AG04449 (cell line): Measurements from ENCODE around the gene SEC24C.
"Not testable (repeated sequence)": the region's sequence is repeated elsewhere in the genome, so short reads cannot be mapped to it uniquely, and the experiment has no call there.

Source experiments
- CTCF ChIA-PET: fragments of 350-600 bp; formaldehyde crosslinking; extraction: SDS; loops from one replicate; lab custom pipeline; 2021; ENCODE audit warnings: antibody characterized with exemption; lab: Yijun Ruan, JAX
- POLR2A ChIA-PET: fragments of 400-600, 350-600 bp; formaldehyde crosslinking; extraction: SDS; loops from one replicate; lab custom pipeline; 2020; ENCODE audit warnings: antibody characterized with exemption, inconsistent platforms; lab: Yijun Ruan, JAX
- DNase-seq: peaks from one replicate; pipeline ENCODE4 v3.0.0-alpha.2; 2010; ENCODE audit warnings: low read depth, low spot score
- H3K4me3 ChIP-seq: 2 replicates; pipeline ENCODE4 v1.5.1; 2011; ENCODE audit warnings: low read depth, mild to moderate bottlenecking, control low read depth, low read length
- CTCF ChIP-seq: IDR thresholded peaks from one replicate; pipeline ENCODE4 v1.5.1; 2011; ENCODE audit warnings: mild to moderate bottlenecking, moderate library complexity, low read length, control low read depth, inconsistent platforms; ENCODE audit not compliant: insufficient read depth; ENCODE audit errors: missing control alignments

Gene SEC24C

DNA sequence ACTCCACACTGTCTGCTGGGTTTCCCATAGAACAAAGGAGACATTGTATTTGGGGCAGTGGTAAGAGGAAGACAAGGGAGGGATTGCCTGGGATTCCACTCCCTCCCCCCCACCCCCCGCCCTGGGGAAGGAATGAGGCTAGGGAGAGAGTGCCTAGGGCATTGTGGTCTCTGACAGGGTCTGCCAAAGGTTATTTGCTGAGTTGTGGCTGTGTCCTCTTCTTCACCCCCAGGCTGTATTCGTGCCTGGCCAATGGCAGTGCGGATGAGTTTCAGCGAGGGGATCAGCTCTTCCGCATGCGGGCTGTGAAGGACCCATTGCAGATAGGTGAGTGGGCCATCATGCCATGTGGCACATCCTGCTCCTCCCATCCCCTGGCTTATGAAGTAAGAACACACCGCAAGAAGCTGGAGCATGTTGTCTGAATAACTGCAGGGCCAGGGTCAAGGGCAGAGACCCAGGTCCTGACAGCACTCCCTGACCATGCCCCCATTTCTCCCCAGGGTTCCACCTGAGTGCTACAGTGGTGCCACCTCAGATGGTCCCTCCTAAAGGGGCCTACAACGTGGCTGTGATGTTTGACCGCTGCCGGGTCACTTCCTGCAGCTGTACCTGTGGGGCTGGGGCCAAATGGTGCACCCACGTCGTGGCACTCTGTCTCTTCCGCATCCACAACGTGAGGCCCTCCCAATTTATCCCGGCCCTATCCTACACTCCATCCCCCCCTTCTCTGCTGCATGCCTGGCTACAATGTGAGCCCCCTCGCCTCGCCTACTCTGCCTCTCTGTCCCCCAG lies 44.9 kb downstream of the SEC24C start:
- CTCF ChIA-PET: interaction anchor here (0.7 kb wide), 1 partner anchor 91 kb away, joined by 3 read pairs; no protein-coding TSS in a partner anchor
- TF ChIP-seq CTCF: no peak
- no peak for DNase-seq
- POLR2A ChIA-PET: no interaction called here
- H3K4me3 ChIP-seq: no peak overlapping the region

GRCh38 chr10:73789659-73790055 lies 45.5 kb downstream of the SEC24C start:
- H3K4me3 ChIP-seq: no peak overlapping the region
- ChIA-PET CTCF (interaction anchor here (0.7 kb wide), 1 partner anchor 90 kb away, joined by 3 read pairs; no protein-coding TSS in a partner anchor), POLR2A (no interaction called here)
- TF ChIP-seq CTCF: no peak
- no peak for DNase-seq

DNA sequence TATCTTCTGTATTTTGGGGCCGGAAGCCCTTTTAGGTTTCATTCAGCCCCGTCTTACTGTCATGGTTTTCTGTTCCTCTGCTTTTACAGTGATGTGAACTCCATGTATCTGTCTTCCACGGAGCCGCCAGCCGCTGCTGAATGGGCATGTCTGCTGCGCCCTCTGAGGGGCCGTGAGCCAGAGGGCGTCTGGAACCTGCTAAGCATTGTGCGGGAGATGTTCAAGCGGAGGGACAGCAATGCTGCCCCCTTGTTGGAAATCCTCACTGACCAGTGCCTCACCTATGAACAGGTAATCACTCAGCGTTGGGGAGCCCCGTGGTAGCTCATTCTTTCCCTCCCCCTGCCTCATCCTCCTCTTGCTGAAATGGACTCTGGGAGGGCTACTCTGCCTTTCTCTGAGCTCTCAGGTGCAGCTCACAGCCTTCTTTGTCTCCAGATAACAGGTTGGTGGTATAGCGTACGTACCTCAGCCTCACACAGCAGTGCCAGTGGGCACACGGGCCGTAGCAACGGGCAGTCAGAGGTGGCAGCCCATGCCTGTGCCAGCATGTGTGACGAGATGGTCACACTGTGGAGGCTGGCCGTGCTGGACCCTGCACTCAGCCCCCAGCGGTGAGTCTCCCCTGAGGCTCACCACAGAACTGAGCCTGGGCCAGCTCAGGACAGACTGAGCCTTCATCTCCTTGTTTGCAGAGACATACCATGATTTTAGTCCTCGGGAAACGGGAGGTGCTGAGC lies 46.9 kb downstream of the SEC24C start:
- CTCF ChIA-PET: no interaction called here
- POLR2A ChIA-PET: no interaction called here
- no peak overlapping the region for H3K4me3 ChIP-seq
- DNase-seq: no peak
- TF ChIP-seq CTCF: no peak

DNA sequence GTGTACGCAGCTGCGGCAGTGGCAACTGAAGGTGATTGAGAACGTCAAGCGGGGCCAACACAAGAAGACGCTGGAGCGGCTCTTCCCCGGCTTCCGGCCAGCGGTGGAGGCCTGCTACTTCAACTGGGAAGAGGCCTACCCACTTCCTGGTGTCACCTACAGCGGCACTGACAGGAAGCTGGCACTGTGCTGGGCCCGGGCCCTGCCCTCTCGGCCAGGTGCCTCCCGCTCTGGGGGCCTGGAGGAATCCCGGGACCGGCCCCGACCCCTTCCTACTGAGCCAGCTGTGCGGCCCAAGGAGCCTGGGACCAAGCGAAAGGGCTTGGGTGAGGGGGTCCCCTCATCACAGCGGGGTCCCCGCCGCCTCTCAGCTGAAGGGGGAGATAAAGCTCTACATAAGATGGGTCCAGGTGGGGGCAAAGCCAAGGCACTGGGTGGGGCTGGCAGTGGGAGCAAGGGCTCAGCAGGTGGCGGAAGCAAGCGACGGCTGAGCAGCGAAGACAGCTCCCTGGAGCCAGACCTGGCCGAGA lies 47.8 kb downstream of the SEC24C start:
- no peak overlapping the region for H3K4me3 ChIP-seq
- no peak for DNase-seq
- TF ChIP-seq CTCF: no peak
- ChIA-PET CTCF (no interaction called here), POLR2A (no interaction called here)

GRCh38 chr10:73793456-73793855 lies 49.3 kb downstream of the SEC24C start:
- no peak overlapping the region for H3K4me3 ChIP-seq
- CTCF ChIA-PET: interaction anchor here (1.0 to 1.2 kb wide), 2 partner anchors 55 to 86 kb away, joined by 3 to 4 read pairs; no protein-coding TSS in a partner anchor
- POLR2A ChIA-PET: no interaction called here
- TF ChIP-seq CTCF: no peak
- DNase-seq: no peak

- POLR2A ChIA-PET: interaction anchor here (0.7 kb wide), 1 partner anchor 10 kb away, joined by 3 read pairs; the partner anchor contains the start of gene ZSWIM8
- DNase-seq, H3K4me3 ChIP-seq: not testable (repeated sequence)
- CTCF ChIA-PET: interaction anchor here (1.7 kb wide), 1 partner anchor 10 kb away, joined by 3 read pairs; no protein-coding TSS in a partner anchor
Observed at GRCh38 chr10:73795491-73795890, 51.3 kb downstream of the SEC24C start.

DNA sequence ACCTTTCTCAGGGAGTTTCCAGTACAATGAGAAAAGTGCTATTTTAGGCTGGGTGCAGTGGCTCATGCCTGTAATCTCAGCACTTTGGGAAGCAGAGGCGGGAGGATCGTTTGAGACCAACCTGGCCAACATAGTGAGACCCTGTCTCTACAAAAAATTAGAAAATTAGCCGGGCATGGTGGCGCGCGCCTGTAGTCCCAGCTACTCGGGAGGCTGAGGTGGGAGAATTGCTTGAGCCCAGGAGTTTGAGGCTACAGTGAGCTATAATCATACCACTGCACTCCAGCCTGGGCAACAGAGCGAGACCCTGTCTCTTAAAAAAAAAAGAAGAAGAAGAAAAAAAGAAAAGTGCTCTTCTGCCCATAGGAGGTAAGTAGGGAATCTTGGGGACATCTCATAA lies 51.9 kb downstream of the SEC24C start:
- CTCF ChIA-PET, H3K4me3 ChIP-seq, DNase-seq: not testable (repeated sequence)
- POLR2A ChIA-PET: interaction anchor here (0.7 kb wide), 1 partner anchor 10 kb away, joined by 3 read pairs; the partner anchor contains the start of gene ZSWIM8
